GM21447 (cell line): ENCODE data around the gene URGCP.
"Not testable (repeated sequence)": the region's sequence is repeated elsewhere in the genome, so short reads cannot be mapped to it uniquely, and the experiment has no call there.

ENCODE experiments used
- ATAC-seq: cut with Tn5 transposase; IDR thresholded peaks from one replicate; pipeline ENCODE4 v1.9.1; 2021; ENCODE audit not compliant: unreplicated experiment

The URGCP gene

DNA sequence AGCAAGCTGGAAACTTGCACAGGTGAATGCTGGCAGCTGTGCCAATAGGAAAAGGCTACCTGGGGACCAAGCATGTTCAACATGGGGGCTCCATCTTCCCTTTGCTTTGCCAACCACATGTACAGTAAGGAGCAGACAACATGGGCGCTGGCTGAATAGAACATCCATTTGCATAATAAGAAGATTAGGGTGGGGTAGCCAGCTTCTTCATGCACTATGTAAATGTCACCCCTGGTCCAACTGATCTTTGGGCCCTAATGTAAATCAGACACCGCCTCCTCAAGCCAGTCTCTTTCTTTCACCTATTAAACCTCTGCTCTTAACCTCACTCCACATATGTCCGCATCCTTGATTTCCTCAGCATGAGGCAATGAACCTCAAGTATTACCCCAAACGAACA, 63.1 kb downstream of the URGCP start:
- ATAC-seq = no peak

DNA sequence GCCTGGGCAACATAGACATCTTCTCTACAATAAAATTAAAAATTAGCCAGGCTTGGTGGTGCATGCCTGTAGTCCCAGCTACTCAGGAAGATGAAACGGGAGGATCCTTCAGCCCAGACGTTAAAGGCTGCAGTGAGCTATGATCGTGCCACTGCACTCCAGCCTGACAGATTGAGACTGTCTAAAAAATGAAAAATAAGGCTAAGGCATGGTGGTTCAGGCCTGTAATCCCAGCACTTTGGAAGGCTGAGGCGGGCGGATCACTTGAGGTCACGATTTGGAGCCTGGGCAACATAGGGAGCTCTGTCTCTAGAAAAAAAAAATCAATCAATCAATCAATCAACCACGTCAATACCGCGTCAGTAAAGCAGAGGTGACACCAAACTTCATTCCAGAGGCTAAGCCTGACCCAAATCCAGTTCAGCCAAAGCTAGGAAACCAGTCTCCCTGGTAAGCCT, 68.2 kb downstream of the URGCP start:
- no peak for ATAC-seq

DNA sequence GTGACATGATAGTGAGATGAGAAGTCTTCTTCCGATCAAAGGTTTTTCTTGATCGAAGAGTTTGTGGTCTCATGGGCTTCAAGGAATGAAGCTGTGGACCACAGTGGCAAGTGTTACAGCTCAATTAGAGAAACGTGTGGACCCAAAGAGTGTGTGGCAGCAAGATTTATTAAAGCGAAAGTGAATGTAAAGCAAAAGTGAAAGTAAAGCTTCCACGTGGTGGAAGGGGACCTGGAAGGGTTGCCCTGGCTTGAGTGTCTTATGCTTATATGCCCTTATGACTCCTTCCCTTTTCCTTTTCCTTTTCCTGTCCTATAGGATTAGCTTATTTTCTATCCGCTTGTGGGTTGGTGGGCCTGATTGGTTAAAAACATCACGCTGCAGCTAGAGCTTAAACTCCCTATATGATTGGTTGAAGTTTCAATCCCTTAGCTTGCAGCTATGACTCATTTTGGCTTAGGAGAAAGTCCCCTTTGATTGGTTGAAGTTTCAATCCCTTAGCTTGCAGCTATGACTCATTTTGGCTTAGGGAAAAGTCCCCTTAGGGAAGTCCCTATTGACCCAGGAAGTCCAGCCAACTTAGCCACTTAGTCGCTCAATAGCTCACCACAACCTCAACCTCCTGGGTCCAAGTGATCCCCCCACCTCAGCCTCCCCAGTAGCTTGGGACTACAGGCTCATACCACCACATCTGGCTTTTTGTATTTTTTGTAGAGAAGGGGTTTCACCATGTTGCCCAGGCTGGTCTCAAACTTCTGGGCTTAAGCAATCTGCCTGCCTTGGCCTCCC, 71.7 kb downstream of the URGCP start:
- peak; percentile 66 for ATAC-seq

DNA sequence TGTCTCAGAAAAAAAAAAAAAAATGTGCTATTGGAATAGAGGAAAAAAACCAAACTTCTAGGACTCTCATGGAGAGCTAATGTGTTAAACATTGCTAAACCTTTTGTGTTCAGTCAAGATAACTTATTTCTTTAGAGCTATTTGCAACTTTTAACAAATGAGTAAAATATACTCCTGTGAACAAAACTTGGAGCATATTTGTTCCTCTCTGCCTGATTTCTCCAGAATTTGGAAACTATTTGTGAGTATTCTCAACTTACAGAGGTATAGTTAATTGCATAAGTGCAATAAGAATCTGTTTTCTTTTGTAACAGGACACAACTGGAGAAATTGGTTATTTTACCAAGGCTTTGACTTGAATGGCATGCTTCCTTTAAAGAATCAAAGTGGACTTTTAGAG, 75.5 kb downstream of the URGCP start:
- not testable (repeated sequence) for ATAC-seq
